ENCODE measurements around the gene DNPEP.

Gene DNPEP

DNA sequence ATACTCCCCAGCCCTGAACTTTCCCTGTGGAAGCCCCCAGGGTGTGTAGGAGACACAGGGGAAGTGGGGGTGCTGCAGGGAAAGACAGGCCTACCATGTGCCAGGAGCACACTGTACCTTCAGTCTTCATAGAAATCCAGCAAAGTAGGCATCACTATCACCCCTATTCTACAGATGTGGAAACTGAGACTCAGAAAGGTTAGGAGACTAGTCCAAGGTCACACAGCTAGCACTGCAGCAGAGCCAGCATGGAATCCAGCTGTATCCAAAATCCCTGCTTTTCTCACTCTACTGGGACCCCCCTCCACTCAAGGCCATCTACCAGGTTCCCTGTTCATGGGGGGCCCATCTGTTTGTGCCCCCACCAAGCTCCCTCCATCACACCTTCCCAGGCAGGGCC, 6.8 kb downstream of the DNPEP start:
- H3K9ac ChIP-seq (ENCODE audit: low read depth, low read length), result no peak overlapping the region
- H3K9me3 ChIP-seq (replicated peaks; ENCODE audit: low read length), result no peaks in the 10 kb centered on the region
- H3K36me3 ChIP-seq (ENCODE audit: insufficient read depth, low read length), result peaks cover 57% of the 10 kb centered on the region
- H3K27me3 ChIP-seq (ENCODE audit: control insufficient read depth, insufficient read depth, low read length), result no peaks in the 10 kb centered on the region
- no peak overlapping the region for H3K4me2 ChIP-seq (ENCODE audit: low read length)
- no peaks in the 10 kb centered on the region for H3K4me1 ChIP-seq (ENCODE audit: control insufficient read depth, insufficient read depth, low read length)
- H3K4me3 ChIP-seq (ENCODE audit: low read length), result no peak overlapping the region

DNA sequence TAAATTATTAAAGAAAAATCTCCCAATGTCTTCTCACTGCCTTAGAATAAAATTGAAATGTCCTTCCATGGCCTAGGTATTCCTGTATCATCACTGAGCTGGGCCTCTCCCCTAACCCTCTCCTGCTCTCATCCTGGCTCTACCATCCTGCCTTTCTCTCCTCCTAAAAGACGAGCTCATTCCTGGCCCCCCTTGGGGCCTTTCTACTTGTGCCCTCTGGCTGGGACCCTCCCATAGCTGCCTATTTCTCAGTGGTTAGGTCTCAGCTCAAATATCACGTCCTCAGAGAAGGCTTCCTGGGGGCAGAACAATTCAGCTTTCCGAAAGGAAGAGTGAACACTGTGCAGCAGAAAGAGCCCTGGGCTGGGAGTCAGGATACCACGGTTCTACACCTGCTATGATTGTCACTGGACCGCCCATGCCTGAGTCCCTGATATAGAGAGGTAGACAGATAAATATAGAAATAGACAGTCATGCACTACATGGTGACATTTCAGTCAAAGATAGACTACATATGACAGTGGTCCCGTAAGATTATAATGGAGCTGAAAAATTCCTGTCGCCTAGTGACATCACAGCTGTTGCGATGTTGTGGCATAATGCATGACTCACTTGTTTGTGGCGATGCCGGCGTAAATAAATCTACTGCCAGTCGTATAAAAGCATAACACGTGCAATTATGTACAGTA, 9.4 kb downstream of the DNPEP start:
- no peak overlapping the region for H3K4me2 ChIP-seq (ENCODE audit: low read length)
- H3K9ac ChIP-seq (ENCODE audit: low read depth, low read length), result no peak overlapping the region
- no peak overlapping the region for H3K4me3 ChIP-seq (ENCODE audit: low read length)
- no peaks in the 10 kb centered on the region for H3K27me3 ChIP-seq (ENCODE audit: control insufficient read depth, insufficient read depth, low read length)
- peaks cover 47% of the 10 kb centered on the region for H3K36me3 ChIP-seq (ENCODE audit: insufficient read depth, low read length)
- no peaks in the 10 kb centered on the region for H3K4me1 ChIP-seq (ENCODE audit: control insufficient read depth, insufficient read depth, low read length)
- no peaks in the 10 kb centered on the region for H3K9me3 ChIP-seq (replicated peaks; ENCODE audit: low read length)

DNA sequence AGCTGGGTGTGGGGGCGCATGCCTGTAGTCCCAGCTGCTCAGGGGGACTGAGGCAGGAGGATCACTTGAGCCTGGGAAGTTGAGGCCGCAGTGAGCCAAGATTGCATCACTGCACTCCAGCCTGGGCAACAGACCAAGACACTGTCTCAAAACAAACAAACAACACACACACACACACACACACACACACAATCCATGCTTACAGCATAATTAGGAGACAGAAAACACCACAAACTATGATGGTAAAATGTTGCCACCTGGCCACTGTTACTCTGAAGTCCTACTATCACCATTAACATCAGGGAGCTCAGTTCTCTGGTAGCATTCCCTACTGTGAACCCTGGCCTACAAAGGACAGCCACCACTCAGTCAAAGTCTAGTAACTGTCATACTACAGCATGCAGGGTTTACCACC, 18.3 kb downstream of the DNPEP start:
- Histone ChIP-seq H3K4me3 (ENCODE audit: low read length) (no peak overlapping the region), H3K36me3 (ENCODE audit: insufficient read depth, low read length) (peaks cover 10% of the 10 kb centered on the region), H3K4me2 (ENCODE audit: low read length) (no peak overlapping the region), H3K4me1 (ENCODE audit: control insufficient read depth, insufficient read depth, low read length) (no peaks in the 10 kb centered on the region), H3K27me3 (ENCODE audit: control insufficient read depth, insufficient read depth, low read length) (no peaks in the 10 kb centered on the region), H3K9ac (ENCODE audit: low read depth, low read length) (no peak overlapping the region), H3K9me3 (replicated peaks; ENCODE audit: low read length) (no peaks in the 10 kb centered on the region)

DNA sequence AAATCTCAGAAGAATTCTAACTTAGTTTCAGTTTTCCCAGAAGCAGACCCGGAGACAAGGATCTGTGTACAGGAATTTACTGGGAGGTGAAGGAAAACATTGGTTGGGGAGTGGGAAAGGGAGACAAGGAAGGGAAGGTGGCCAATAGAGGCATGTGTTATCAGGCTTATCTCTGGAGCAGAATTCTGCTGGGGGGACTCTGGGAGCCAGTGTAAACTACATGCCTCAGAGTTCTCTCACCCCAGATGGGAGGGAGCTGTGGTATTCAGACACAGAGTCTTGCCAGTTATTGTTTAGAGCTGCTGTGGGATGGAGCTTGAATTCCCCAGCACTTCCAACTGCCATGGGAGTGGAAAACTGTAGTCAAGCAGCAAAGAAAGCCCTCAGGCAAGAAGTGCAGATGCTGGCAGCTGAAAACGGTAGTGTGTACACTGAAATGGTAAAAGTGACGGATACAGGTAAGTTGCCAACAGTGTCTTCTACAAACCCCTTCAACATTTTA, 19.0 kb downstream of the DNPEP start:
- Histone ChIP-seq H3K27me3 (ENCODE audit: control insufficient read depth, insufficient read depth, low read length) (no peaks in the 10 kb centered on the region), H3K9me3 (replicated peaks; ENCODE audit: low read length) (no peaks in the 10 kb centered on the region), H3K9ac (ENCODE audit: low read depth, low read length) (no peak overlapping the region), H3K36me3 (ENCODE audit: insufficient read depth, low read length) (peaks cover 3% of the 10 kb centered on the region), H3K4me3 (ENCODE audit: low read length) (no peak overlapping the region), H3K4me1 (ENCODE audit: control insufficient read depth, insufficient read depth, low read length) (no peaks in the 10 kb centered on the region), H3K4me2 (ENCODE audit: low read length) (peak overlapping the region; percentile 28)

DNA sequence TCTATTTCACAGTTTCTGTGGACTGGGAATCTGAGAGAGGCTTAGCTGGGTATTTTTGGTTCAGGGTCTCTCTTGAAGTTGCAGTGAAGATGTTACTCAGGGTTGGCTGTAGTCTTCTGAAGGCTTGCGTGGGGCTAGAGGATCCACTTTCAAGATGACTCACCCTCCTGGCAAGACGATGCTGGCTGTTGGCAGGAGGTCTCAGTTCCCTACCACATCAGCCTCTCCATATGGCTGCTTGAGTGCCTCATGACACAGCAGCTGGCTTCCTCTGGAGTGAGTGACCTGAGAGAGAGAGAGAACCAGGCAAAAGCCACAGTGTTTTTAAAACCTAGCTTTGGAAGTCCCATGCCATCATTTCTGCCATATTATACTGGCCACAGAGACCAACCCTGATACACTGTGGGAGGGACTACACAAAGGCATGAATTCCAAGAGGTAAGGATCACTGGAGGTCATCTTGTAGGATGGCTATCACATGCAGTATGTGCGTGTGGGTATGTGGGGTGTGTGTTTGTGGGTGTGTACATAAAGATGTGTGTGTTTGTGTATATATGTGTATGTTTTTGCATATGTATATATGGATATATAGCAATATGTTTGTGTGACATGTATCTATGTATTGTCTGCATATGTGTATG, 25.1 kb downstream of the DNPEP start:
- Histone ChIP-seq H3K36me3 (ENCODE audit: insufficient read depth, low read length) (no peaks in the 10 kb centered on the region), H3K9me3 (replicated peaks; ENCODE audit: low read length) (no peaks in the 10 kb centered on the region), H3K27me3 (ENCODE audit: control insufficient read depth, insufficient read depth, low read length) (peaks cover 36% of the 10 kb centered on the region), H3K4me3 (ENCODE audit: low read length) (no peak overlapping the region), H3K4me2 (ENCODE audit: low read length) (peak overlapping the region; percentile 28), H3K4me1 (ENCODE audit: control insufficient read depth, insufficient read depth, low read length) (peaks cover 12% of the 10 kb centered on the region), H3K9ac (ENCODE audit: low read depth, low read length) (no peak overlapping the region)

DNA sequence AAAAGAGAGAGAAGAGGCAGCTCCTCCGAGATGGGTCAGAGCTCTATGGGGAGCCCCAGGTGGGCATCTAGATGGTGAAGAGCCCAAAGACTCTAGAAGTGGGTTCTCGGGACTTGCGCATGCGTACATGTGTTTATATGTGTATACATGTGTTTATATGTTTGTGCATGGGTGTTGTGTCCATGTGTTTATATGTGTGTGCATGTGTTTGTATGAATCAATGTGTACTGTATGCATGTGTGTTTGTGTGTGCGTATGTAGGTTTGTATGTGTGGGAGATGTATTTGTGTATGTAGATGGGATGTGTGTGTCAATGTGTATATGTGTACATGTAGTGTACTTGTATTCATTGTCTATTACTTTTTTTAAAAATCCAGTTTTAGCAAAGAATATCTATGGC, 25.6 kb downstream of the DNPEP start:
- no peak overlapping the region for H3K9ac ChIP-seq (ENCODE audit: low read depth, low read length)
- no peaks in the 10 kb centered on the region for H3K36me3 ChIP-seq (ENCODE audit: insufficient read depth, low read length)
- peaks cover 40% of the 10 kb centered on the region for H3K27me3 ChIP-seq (ENCODE audit: control insufficient read depth, insufficient read depth, low read length)
- H3K9me3 ChIP-seq (replicated peaks; ENCODE audit: low read length), result no peaks in the 10 kb centered on the region
- H3K4me2 ChIP-seq (ENCODE audit: low read length), result peak overlapping the region; percentile 28
- H3K4me1 ChIP-seq (ENCODE audit: control insufficient read depth, insufficient read depth, low read length), result peaks cover 12% of the 10 kb centered on the region
- no peak overlapping the region for H3K4me3 ChIP-seq (ENCODE audit: low read length)

DNA sequence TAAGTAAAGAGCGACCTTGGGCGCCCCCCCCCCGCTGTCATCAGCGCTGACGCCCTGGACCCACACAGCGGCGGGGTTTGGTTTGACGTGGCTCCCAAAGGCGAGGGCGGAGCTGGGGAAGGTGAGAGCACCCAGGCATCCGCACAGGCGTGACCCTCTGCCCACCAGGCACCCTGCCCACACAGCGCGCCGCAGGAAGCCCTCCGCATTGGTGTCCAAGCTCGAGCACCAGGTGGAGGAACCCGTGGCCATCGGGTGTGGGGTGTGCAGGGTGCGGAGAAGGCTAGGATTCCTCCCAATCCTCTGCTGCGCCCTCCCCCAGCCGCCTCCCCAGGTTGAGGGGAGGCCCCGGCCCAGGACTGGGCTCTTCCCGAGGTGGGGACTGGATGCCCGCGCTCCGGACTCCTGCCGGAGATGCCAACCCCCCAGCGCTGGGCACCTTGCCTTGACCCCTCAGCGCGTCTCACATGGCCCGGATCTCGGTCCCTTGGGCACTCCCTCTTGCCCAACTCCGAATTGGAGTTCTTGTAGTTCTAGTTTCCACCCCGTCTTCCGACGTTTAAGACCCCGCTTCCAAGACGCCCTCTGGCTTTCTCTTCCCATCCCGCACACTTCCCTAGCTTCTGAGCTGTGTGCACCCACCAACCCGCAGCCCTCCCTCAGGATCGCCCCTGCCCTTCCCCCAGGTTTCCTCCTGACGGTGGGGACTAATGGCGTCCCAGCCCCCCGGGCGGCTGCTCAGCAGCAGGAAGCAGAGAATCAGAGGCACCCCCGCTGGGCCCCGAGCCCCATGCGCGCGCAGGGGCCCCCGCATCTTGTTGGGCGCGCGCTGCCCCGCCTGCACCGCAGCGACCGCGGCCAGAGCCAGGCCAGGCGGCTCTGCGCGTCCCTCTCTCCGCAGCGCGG, 29.3 kb downstream of the DNPEP start:
- Histone ChIP-seq H3K9me3 (replicated peaks; ENCODE audit: low read length) (no peaks in the 10 kb centered on the region), H3K4me2 (ENCODE audit: low read length) (peak overlapping the region; percentile 47), H3K27me3 (ENCODE audit: control insufficient read depth, insufficient read depth, low read length) (peaks cover 72% of the 10 kb centered on the region), H3K9ac (ENCODE audit: low read depth, low read length) (no peak overlapping the region), H3K36me3 (ENCODE audit: insufficient read depth, low read length) (no peaks in the 10 kb centered on the region), H3K4me1 (ENCODE audit: control insufficient read depth, insufficient read depth, low read length) (peaks cover 12% of the 10 kb centered on the region), H3K4me3 (ENCODE audit: low read length) (peak overlapping the region; percentile 19)

DNA sequence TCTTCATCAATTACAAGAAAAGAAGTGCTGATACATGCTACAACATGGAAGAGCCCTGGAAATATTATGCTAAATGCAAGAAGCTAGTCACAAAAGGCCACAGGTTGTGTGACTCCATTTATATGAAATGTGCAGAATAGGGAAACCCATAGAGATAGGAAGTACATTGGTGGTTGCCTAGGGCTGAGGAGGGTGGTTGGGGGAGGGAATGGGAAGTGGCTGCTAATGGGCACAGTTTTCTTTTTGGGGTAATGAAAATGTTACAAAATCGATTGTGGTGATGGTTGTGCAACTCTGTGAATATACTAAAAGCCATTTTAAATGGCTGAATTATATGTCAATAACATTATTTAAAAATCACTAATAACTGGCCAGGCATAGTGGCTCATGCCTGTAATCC, 30.9 kb downstream of the DNPEP start:
- Histone ChIP-seq H3K4me3 (ENCODE audit: low read length) (no peak overlapping the region), H3K4me2 (ENCODE audit: low read length) (no peak overlapping the region), H3K36me3 (ENCODE audit: insufficient read depth, low read length) (no peaks in the 10 kb centered on the region), H3K9me3 (replicated peaks; ENCODE audit: low read length) (no peaks in the 10 kb centered on the region), H3K27me3 (ENCODE audit: control insufficient read depth, insufficient read depth, low read length) (peaks cover 84% of the 10 kb centered on the region), H3K9ac (ENCODE audit: low read depth, low read length) (no peak overlapping the region), H3K4me1 (ENCODE audit: control insufficient read depth, insufficient read depth, low read length) (no peaks in the 10 kb centered on the region)

DNA sequence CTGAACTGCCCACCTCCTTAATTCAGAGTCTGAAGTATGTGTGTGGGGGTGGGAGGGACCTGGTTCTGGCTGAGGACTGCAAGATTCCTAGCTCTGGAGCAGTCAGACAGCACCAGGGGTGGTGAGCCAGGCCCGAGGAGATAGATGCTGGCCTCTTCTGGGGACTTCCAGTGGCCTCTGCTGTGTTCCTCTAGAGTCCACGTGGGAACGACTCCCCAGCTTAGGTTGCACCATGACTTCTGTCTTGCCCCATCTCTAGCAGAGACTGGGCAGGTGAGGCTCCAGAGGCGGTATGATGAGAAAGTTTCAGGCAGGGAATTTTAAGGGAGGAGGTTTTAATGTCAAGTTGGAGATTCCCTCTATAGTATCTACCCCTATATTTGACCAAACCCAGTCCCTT, 33.1 kb downstream of the DNPEP start:
- Histone ChIP-seq H3K4me3 (ENCODE audit: low read length) (no peak overlapping the region), H3K27me3 (ENCODE audit: control insufficient read depth, insufficient read depth, low read length) (peaks cover 88% of the 10 kb centered on the region), H3K4me1 (ENCODE audit: control insufficient read depth, insufficient read depth, low read length) (no peaks in the 10 kb centered on the region), H3K9me3 (replicated peaks; ENCODE audit: low read length) (no peaks in the 10 kb centered on the region), H3K4me2 (ENCODE audit: low read length) (no peak overlapping the region), H3K9ac (ENCODE audit: low read depth, low read length) (no peak overlapping the region), H3K36me3 (ENCODE audit: insufficient read depth, low read length) (no peaks in the 10 kb centered on the region)

DNA sequence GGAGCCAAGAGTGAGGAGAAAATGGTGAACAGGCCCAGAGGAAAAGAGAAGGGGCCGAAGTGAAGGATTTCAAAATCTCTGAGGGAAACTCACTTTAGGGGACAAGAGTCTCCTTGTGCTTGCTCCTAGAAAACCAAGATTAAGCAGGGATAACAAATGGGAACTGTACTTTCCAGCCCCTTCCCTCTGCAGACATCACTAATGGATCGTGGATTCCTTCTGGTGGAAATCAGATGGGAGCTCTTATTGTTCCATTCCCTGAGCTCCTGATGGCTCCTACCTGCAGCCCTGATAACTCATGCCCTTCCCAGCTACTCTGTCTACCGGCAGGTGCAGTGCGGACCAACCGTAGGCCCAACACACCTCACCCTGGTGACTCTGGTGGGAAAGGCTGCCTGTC, 34.6 kb downstream of the DNPEP start:
- Histone ChIP-seq H3K4me1 (ENCODE audit: control insufficient read depth, insufficient read depth, low read length) (no peaks in the 10 kb centered on the region), H3K9ac (ENCODE audit: low read depth, low read length) (no peak overlapping the region), H3K36me3 (ENCODE audit: insufficient read depth, low read length) (no peaks in the 10 kb centered on the region), H3K9me3 (replicated peaks; ENCODE audit: low read length) (no peaks in the 10 kb centered on the region), H3K4me2 (ENCODE audit: low read length) (no peak overlapping the region), H3K4me3 (ENCODE audit: low read length) (no peak overlapping the region), H3K27me3 (ENCODE audit: control insufficient read depth, insufficient read depth, low read length) (peaks cover 84% of the 10 kb centered on the region)

DNA sequence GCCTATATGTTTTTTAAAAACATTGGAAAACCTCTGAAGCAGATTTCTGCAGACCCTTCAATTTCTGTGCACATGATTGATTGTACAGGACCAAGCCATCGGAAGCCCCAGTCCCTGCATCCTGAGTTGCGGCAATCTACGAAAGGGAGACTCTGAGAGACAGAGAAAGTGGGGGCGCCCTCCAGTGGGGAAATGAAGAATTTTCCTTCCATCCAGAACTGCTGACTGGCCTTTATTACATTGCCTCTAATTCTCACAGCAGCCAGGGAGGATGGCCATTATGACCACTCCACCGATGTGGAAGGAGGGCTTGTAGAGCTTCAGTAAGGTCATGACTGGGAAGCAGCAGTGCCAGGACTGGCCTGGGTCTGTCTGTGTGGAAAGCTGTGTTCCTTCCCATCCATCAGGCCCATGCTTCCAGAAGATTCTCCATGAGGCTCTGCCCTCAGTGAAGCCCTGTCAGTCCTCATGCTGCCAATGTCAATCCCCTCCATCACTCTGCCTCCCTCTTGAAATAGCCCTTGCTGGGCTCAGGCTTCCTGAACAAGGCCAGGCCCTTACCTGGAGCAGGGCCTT, 35.2 kb downstream of the DNPEP start:
- no peaks in the 10 kb centered on the region for H3K36me3 ChIP-seq (ENCODE audit: insufficient read depth, low read length)
- H3K4me1 ChIP-seq (ENCODE audit: control insufficient read depth, insufficient read depth, low read length), result no peaks in the 10 kb centered on the region
- no peaks in the 10 kb centered on the region for H3K9me3 ChIP-seq (replicated peaks; ENCODE audit: low read length)
- H3K9ac ChIP-seq (ENCODE audit: low read depth, low read length), result no peak overlapping the region
- H3K4me3 ChIP-seq (ENCODE audit: low read length), result no peak overlapping the region
- H3K27me3 ChIP-seq (ENCODE audit: control insufficient read depth, insufficient read depth, low read length), result peaks cover 82% of the 10 kb centered on the region
- H3K4me2 ChIP-seq (ENCODE audit: low read length), result no peak overlapping the region

Data from skeletal muscle satellite cell (primary cell).